Body of pancreas (tissue), 4 donors: ENCODE measurements around the gene PFN1. TPM values are rescaled to one million over a fixed set of nuclear protein-coding genes. Genes with fewer than 3 reads are reported as not detected.

Experiments used
- ATAC-seq: fragments of 150-250 bp; one replicate; pipeline ENCODE4 v1.9.1; 2016
- DNase-seq, 4 donors: peaks; one replicate each; pipeline ENCODE4 v3.0.0-alpha.2; 2019
- H3K27ac ChIP-seq, 4 donors: fragments of 200-600 bp; sonication (generic); 1 replicate in 3 of 4; 2 replicates in 1 of 4; pipeline versions ENCODE4 v1.5.1 to v1.6.1; 2016 to 2019; ENCODE audit warnings: mild to moderate bottlenecking in 1 of 4, mixed read lengths in 1 of 4, moderate library complexity in 1 of 4
- H3K27me3 ChIP-seq, 2 donors: fragments of 200-600 bp; sonication (generic); one replicate each; pipeline ENCODE4 v1.6.0; 2016; ENCODE audit warnings: mild to moderate bottlenecking in 1 of 2
- H3K36me3 ChIP-seq, 2 donors: fragments of 200-600 bp; sonication (generic); replicated peaks in 1 of 2; 2 replicates each; pipeline ENCODE4 v1.5.1; 2016; ENCODE audit warnings: low read depth in 2 of 2; ENCODE audit not compliant: insufficient read depth in 1 of 2
- H3K4me1 ChIP-seq: fragments of 200-600 bp; sonication (generic); one replicate; pipeline ENCODE4 v1.6.0; 2016
- H3K4me3 ChIP-seq, 2 donors: fragments of 200-600 bp; sonication (generic); 1 replicate in 1 of 2; 2 replicates in 1 of 2; pipeline ENCODE4 v1.5.1; 2016 to 2019
- H3K9me3 ChIP-seq, 3 donors: fragments of 200-600 bp; sonication (generic); 1 replicate in 2 of 3; 2 replicates in 1 of 3; pipeline ENCODE4 v1.5.1; 2016
- POLR2A ChIP-seq, 3 donors: fragments of 450-650 bp; IDR thresholded peaks; one replicate each; pipeline ENCODE4 v1.6.1; 2016; ENCODE audit warnings: antibody characterized with exemption in 3 of 3, mild to moderate bottlenecking in 2 of 3
- WGBS, 2 donors: methylation state at CpG; one replicate each; pipeline ENCODE4 v1.1.5; 2017; 5-methylcytosine and 5-hydroxymethylcytosine counted together
- intact Hi-C: fragments of 100-400 bp; cut with DNase I; formaldehyde crosslinking; loops from one replicate; pipeline ENCODE4 v1.15.1; 2023
- total RNA-seq, 2 donors: library from RNA; depleted of rRNA; stranded (reverse); fragments of >200 nt; gene quantifications; one replicate each; pipeline ENCODE4 v1.1.0, GENCODE V29; 2016
- TF ChIP-seq, protein P1 (sequence below), 7 experiments: fragments of 450-650 bp in 4 of 7; fragments of 200-600 bp in 3 of 7; sonication (generic) in 3 of 7; IDR thresholded peaks; one replicate each; pipeline ENCODE4 v1.5.1; 2016 to 2019; ENCODE audit warnings: antibody characterized with exemption in 7 of 7

PFN1 gene
- total RNA-seq, 2 donors from 2014 or later: 164 to 180 TPM

DNA sequence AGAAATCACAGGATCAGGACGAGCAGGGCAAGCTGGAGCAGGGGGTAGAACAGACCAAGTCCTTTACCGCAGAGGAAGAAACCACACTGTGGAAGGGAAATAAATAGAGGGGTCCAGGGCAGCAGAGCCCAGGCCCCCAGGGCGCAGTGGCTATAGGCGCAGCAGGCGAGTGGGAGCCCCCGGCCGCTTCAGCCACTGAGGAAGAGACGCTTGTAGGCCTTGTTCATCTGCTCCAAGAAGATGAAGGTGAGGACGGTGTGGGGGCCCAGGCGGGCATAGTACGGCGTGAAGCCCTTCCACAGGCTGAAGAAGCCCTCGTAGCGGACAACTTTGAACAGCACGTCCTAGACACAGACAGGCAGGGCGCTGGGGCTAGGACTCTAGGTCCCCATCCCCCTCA, 10.8 kb downstream of the PFN1 start:
- TF ChIP-seq POLR2A (IDR thresholded peaks at IDR 0.05): no peak
- TF ChIP-seq, protein P1, sequence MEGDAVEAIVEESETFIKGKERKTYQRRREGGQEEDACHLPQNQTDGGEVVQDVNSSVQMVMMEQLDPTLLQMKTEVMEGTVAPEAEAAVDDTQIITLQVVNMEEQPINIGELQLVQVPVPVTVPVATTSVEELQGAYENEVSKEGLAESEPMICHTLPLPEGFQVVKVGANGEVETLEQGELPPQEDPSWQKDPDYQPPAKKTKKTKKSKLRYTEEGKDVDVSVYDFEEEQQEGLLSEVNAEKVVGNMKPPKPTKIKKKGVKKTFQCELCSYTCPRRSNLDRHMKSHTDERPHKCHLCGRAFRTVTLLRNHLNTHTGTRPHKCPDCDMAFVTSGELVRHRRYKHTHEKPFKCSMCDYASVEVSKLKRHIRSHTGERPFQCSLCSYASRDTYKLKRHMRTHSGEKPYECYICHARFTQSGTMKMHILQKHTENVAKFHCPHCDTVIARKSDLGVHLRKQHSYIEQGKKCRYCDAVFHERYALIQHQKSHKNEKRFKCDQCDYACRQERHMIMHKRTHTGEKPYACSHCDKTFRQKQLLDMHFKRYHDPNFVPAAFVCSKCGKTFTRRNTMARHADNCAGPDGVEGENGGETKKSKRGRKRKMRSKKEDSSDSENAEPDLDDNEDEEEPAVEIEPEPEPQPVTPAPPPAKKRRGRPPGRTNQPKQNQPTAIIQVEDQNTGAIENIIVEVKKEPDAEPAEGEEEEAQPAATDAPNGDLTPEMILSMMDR (IDR thresholded peaks at IDR 0.05): no peak
- H3K4me3 ChIP-seq: no peak overlapping the region
- intact Hi-C loops: no loop called here
- H3K36me3 ChIP-seq: peaks cover 0 to 9% of the 10 kb centered on the region in 2 donors
- no peaks in the 10 kb centered on the region for H3K9me3 ChIP-seq
- ATAC-seq: no peak
- H3K27me3 ChIP-seq: no peaks in the 10 kb centered on the region
- no peak overlapping the region for H3K27ac ChIP-seq
- no peak for DNase-seq
- WGBS, 2 donors: 90 to 94% methylated on average over 16 of the region's 16 CpGs
- H3K4me1 ChIP-seq: peaks cover 30% of the 10 kb centered on the region

DNA sequence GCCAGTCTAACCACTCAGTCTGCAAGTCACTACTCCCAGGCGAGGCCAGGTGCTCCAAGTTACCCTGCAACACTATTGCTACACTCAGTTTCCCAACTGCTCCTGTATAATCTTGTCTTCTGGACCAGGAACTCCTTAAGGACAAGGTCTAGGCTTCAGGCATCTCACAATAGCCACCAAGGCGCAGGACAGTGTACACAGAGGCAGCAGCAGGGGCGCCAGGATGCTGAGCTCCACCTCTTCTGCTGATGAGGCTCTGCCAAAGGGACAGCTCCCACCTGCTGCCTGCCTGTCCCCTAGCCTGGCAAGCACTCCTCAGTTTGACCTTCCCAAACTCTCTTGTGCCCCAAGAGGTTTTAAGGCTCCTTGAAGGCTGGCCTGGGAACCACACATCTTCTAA, 11.9 kb downstream of the PFN1 start:
- no peak for ATAC-seq
- no peak for DNase-seq
- no peak overlapping the region for H3K4me3 ChIP-seq
- 83 to 92% methylated on average over 3 of the region's 3 CpGs for WGBS, 2 donors
- no peaks in the 10 kb centered on the region for H3K27me3 ChIP-seq
- TF ChIP-seq POLR2A (IDR thresholded peaks at IDR 0.05): no peak
- TF ChIP-seq, protein P1 (IDR thresholded peaks at IDR 0.05): no peak
- H3K9me3 ChIP-seq: no peaks in the 10 kb centered on the region
- peaks cover 0 to 9% of the 10 kb centered on the region in 2 donors for H3K36me3 ChIP-seq
- no peak overlapping the region for H3K27ac ChIP-seq
- peaks cover 25% of the 10 kb centered on the region for H3K4me1 ChIP-seq
- intact Hi-C loops: no loop called here

DNA sequence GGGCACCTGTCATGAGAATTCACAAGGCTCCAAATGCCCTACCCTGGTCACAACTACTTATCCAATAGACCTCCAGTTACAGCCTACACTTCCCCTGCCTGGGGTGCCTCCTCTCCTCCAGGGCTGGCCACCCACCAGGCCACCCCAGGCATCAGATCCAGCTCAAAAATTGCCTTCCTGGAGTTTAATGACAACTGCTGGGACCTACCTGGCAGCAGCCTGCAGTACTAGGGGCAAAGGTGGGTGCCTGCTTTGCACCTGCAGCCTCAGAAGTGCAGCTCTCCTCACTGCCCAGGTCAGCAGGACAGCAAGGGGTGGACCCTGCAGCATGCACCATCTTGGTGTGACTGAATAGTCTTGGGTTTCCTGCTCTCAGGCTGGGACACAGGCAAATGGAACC, 12.7 kb downstream of the PFN1 start:
- Histone ChIP-seq H3K9me3 (no peaks in the 10 kb centered on the region), H3K4me1 (peaks cover 18% of the 10 kb centered on the region), H3K36me3 (peaks cover 0 to 9% of the 10 kb centered on the region in 2 donors), H3K4me3 (no peak overlapping the region), H3K27me3 (no peaks in the 10 kb centered on the region), H3K27ac (no peak overlapping the region)
- no peak for ATAC-seq
- no peak for TF ChIP-seq POLR2A (IDR thresholded peaks at IDR 0.05)
- TF ChIP-seq, protein P1 (IDR thresholded peaks at IDR 0.05): no peak
- DNase-seq: no peak
- intact Hi-C loops: no loop called here

DNA sequence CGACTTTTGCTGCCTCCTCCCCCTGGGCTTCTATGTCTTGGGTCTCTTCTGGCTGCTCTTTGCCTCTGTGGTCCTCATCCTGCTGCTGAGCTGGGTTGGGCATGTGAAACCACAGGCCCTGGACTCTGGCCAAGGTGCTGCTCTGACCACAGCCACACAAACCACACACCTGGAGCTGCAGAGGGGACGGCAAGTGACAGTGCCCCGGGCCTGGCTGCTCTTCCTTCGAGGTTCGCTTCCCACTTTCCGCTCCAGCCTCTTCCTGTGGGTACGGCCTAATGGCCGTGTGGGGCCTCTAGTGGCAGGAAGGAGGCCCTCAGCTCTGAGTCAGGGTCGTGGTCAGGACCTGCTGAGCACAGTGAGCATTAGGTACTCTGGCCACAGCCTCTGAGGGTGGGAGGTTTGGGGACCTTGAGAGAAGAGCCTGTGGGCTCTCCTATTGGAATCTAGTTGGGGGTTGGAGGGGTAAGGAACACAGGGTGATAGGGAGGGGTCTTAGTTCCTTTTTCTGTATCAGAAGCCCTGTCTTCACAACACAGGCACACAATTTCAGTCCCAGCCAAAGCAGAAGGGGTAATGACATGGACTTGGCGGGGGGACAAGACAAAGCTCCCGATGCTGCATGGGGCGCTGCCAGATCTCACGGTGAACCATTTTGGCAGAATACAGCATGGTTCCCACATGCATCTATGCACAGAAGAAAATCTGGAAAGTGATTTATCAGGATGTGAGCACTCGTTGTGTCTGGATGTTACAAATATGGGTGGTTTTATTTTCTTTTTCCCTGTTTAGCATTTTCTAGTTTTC, 14.0 kb downstream of the PFN1 start:
- intact Hi-C loops: no loop called here
- Histone ChIP-seq H3K4me1 (peaks cover 18% of the 10 kb centered on the region), H3K27ac (no peak overlapping the region), H3K27me3 (no peaks in the 10 kb centered on the region), H3K36me3 (peaks cover 0 to 9% of the 10 kb centered on the region in 2 donors), H3K4me3 (no peak overlapping the region), H3K9me3 (no peaks in the 10 kb centered on the region)
- TF ChIP-seq POLR2A (IDR thresholded peaks at IDR 0.05): no peak
- TF ChIP-seq, protein P1 (IDR thresholded peaks at IDR 0.05): peak in 1 of 7 experiments; percentile 21
- 18 to 27% methylated on average over 12 to 14 of the region's 14 CpGs for WGBS, 2 donors
- ATAC-seq: peak; percentile 9
- peak in 3 of 4 donors; percentile 33 to 52 (median 35) for DNase-seq

DNA sequence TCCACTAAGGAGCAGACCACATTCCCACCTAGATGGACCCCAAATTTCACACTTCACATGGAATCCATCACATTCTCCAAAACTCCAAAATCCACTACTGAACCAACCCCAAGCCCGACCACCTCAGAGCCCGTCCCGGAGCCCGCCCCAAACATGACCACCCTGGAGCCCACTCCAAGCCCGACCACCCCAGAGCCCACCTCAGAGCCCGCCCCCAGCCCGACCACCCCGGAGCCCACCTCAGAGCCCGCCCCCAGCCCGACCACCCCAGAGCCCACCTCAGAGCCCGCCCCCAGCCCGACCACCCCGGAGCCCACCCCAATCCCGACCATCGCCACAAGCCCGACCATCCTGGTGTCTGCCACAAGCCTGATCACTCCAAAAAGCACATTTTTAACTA, 14.7 kb downstream of the PFN1 start:
- H3K27me3 ChIP-seq: no peaks in the 10 kb centered on the region
- peaks cover 12% of the 10 kb centered on the region for H3K4me1 ChIP-seq
- WGBS, 2 donors: 60 to 62% methylated on average over 9 to 15 of the region's 16 CpGs
- ATAC-seq (no peak), DNase-seq (no peak)
- TF ChIP-seq POLR2A (IDR thresholded peaks at IDR 0.05): no peak
- TF ChIP-seq, protein P1 (IDR thresholded peaks at IDR 0.05): no peak
- H3K27ac ChIP-seq: no peak overlapping the region
- H3K36me3 ChIP-seq: peaks cover 0 to 9% of the 10 kb centered on the region in 2 donors
- no peaks in the 10 kb centered on the region for H3K9me3 ChIP-seq
- H3K4me3 ChIP-seq: no peak overlapping the region
- intact Hi-C loops: no loop called here
